NT2/D1 (cell line): ENCODE results near the gene PLD4.

Experiments
- DNase-seq: peaks from one replicate; pipeline ENCODE4 v3.0.0-alpha.2; 2011; ENCODE audit warnings: low read depth, low spot score
- H3K27me3 ChIP-seq: 2 replicates; pipeline ENCODE4 v1.6.0; 2011; ENCODE audit warnings: mild to moderate bottlenecking; ENCODE audit not compliant: insufficient read length, insufficient read depth
- H3K36me3 ChIP-seq: 2 replicates; pipeline ENCODE4 v1.6.1; 2011; ENCODE audit warnings: mild to moderate bottlenecking, low read length, mixed read lengths; ENCODE audit not compliant: insufficient read depth, insufficient read length
- H3K4me1 ChIP-seq: 2 replicates; pipeline ENCODE4 v1.5.1; 2011; ENCODE audit not compliant: insufficient read depth, insufficient read length
- H3K4me3 ChIP-seq: 2 replicates; pipeline ENCODE4 v1.5.1; 2011; ENCODE audit warnings: low read depth; ENCODE audit not compliant: insufficient read length
- H3K9ac ChIP-seq: 2 replicates; pipeline ENCODE4 v1.6.0; 2011; ENCODE audit warnings: low read depth; ENCODE audit not compliant: insufficient read length
- H3K9me3 ChIP-seq: 2 replicates; pipeline ENCODE4 v1.5.1; 2011; ENCODE audit warnings: mild to moderate bottlenecking, low read length; ENCODE audit not compliant: insufficient read depth
- SUZ12 ChIP-seq: IDR thresholded peaks from 2 replicates; pipeline ENCODE4 v1.6.1; 2011; ENCODE audit not compliant: insufficient read length, insufficient read depth; ENCODE audit errors: extremely low read depth
- YY1 ChIP-seq: IDR thresholded peaks from 2 replicates; pipeline ENCODE4 v1.6.1; 2011; ENCODE audit not compliant: insufficient read length, insufficient read depth
- ZNF274 ChIP-seq: IDR thresholded peaks from 2 replicates; pipeline ENCODE4 v1.6.1; 2011; ENCODE audit warnings: mild to moderate bottlenecking, low read depth, low read length

PLD4 gene

GRCh38 chr14:104892531-104893434 lies 31.9 kb upstream of the PLD4 start:
- no peak for DNase-seq
- no peak overlapping the region for H3K4me3 ChIP-seq
- no peaks in the 10 kb centered on the region for H3K27me3 ChIP-seq
- TF ChIP-seq YY1, result no peak
- no peak for TF ChIP-seq SUZ12
- no peaks in the 10 kb centered on the region for H3K9me3 ChIP-seq
- peaks cover 21% of the 10 kb centered on the region for H3K36me3 ChIP-seq
- H3K9ac ChIP-seq, result no peak overlapping the region
- no peaks in the 10 kb centered on the region for H3K4me1 ChIP-seq

- no peak for DNase-seq
- no peaks in the 10 kb centered on the region for H3K4me1 ChIP-seq
- H3K27me3 ChIP-seq, result no peaks in the 10 kb centered on the region
- H3K36me3 ChIP-seq, result peaks cover 16% of the 10 kb centered on the region
- H3K9ac ChIP-seq, result no peak overlapping the region
- no peak overlapping the region for H3K4me3 ChIP-seq
- no peaks in the 10 kb centered on the region for H3K9me3 ChIP-seq
- TF ChIP-seq YY1, result no peak
- TF ChIP-seq ZNF274, result no peak
- no peak for TF ChIP-seq SUZ12
Measured at GRCh38 chr14:104893435-104894207, 31.1 kb upstream of the PLD4 start.

GRCh38 chr14:104894331-104895206 lies 30.1 kb upstream of the PLD4 start:
- no peak overlapping the region for H3K9ac ChIP-seq
- H3K4me1 ChIP-seq, result no peaks in the 10 kb centered on the region
- H3K27me3 ChIP-seq, result no peaks in the 10 kb centered on the region
- H3K36me3 ChIP-seq, result peaks cover 8% of the 10 kb centered on the region
- DNase-seq, result no peak
- TF ChIP-seq ZNF274 (no peak), YY1 (no peak)
- H3K9me3 ChIP-seq, result no peaks in the 10 kb centered on the region
- H3K4me3 ChIP-seq, result no peak overlapping the region

- Histone ChIP-seq H3K9ac (no peak overlapping the region), H3K27me3 (no peaks in the 10 kb centered on the region), H3K36me3 (peaks cover 7% of the 10 kb centered on the region), H3K9me3 (no peaks in the 10 kb centered on the region), H3K4me3 (no peak overlapping the region), H3K4me1 (no peaks in the 10 kb centered on the region)
- no peak for DNase-seq
- TF ChIP-seq SUZ12 (no peak), YY1 (no peak), ZNF274 (no peak)
Measured at GRCh38 chr14:104895207-104895785, 29.4 kb upstream of the PLD4 start.

- Histone ChIP-seq H3K36me3 (peaks cover 7% of the 10 kb centered on the region), H3K9me3 (no peaks in the 10 kb centered on the region), H3K4me3 (no peak overlapping the region), H3K27me3 (no peaks in the 10 kb centered on the region), H3K9ac (no peak overlapping the region), H3K4me1 (no peaks in the 10 kb centered on the region)
- TF ChIP-seq ZNF274, result no peak
- no peak for TF ChIP-seq YY1
- no peak for TF ChIP-seq SUZ12
- DNase-seq, result no peak
Measured at GRCh38 chr14:104895786-104896661, 28.7 kb upstream of the PLD4 start.
